HG03460 (cell line): ENCODE measurements around the gene KLK4.
"Not testable (repeated sequence)": the region's sequence is repeated elsewhere in the genome, so short reads cannot be mapped to it uniquely, and the experiment has no call there.

Source experiments
- ATAC-seq: cut with Tn5 transposase; IDR thresholded peaks from one replicate; pipeline ENCODE4 v1.9.1; 2021; ENCODE audit not compliant: unreplicated experiment

KLK4 gene

DNA sequence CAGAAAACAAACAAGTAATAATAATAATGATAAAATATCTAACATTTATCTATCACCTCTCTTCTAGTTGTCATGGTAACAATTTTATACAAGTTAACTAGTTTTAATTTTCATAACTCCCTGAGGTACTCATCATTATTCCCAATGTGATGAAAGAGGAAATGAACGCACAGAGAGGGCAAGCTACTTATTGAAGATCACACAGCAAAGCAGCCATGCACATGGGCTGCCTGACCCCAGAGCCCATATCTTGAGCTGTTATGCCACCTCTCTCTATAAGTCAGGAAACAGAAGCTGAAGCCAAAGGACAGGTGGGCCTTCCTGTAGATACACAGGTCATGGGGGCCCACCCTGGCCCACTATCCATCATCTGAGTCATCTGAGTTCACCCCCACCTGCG lies 4.9 kb upstream of the KLK4 start:
- no peak for ATAC-seq

DNA sequence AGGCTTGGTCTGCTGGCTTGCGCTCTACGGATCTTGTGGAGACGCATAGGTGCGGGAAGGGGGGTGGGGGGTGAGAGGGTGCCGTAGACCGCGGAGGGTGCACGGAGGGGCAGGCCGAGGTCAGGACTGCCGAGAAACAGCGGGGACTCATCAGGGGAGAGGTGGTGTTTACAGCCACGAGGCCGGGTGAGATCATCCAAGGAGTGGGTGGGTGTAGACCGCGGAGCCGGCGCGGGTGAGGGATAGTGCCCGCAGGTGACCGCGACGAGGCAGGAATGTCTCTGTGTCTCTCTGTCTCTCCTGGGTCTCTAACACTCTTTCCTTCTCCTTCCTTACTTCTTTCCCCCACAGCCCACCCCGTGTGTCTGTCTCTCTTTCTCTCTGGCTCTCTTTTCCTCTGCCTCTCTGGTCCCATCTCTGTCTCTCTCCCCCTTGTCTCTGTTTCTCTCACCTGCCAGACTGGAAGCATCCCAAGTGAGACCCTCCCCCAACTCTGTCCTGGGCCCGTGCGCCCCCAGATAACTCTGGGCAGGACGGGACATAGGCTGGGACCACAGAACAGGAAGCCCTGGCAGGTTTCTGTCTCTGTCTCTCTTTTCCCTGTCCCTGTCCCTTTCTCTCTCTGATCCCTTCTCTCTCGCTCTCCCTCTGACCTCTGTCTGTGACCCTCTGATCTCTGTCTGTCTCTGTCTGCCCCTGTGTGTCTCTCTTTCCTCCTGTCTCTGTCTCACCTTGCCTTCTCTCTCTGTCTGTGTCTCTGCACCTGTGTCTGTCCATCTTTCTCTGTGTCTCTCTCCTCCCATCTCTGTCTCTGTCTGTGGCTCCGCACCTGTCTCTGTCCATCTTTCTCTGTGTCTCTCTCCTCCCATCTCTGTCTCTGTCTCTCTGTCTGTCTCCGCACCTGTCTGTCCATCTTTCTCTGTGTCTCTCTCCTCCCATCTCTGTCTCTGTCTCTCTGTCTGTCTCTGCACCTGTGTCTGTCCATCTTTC lies 1.8 kb upstream of the KLK4 start:
- no peak for ATAC-seq

DNA sequence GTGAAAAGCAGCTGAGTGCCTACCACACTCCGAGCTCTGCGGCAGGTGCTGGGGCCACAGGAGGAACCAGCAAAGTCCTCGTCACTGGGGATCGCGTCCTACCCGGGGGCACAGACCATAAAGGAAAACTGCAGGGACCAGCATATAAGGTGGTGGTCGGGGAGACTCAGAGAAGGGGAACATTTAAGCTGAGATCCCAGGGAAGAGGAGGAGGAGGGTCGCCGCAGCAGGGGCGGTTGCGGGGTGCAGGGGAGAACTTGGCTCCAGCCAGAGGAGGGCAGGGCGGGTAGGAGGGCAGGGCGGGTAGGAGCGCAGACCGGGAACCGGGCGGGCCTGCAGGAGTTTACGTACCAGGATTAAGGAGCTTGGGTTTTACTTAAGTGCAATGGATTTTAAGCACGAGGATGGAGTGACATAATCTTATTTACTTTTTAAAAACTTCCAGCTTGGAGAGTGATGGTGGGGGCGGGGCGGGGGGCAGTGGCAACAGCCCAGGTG lies 956 bp upstream of the KLK4 start:
- ATAC-seq: no peak

DNA sequence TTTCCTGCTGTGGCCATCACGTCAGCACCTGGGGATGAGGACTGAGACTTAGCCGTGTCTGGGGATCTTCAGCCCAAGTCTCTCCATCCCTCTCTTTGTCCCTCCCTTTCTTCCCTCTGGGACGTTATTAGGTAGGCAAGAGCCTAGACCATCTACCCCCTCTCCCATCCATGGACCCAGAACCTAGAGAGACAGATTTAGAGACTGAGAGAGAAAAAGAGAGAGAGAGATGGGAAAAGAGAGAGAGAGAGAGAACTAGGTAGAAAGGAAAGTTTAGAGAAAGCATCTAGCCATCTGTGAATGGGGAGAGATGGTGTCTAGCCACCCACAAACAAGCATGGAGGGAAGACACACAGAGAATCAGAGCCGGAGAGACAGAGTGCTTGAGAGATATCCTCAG lies 473 bp downstream of the KLK4 start:
- no peak for ATAC-seq

DNA sequence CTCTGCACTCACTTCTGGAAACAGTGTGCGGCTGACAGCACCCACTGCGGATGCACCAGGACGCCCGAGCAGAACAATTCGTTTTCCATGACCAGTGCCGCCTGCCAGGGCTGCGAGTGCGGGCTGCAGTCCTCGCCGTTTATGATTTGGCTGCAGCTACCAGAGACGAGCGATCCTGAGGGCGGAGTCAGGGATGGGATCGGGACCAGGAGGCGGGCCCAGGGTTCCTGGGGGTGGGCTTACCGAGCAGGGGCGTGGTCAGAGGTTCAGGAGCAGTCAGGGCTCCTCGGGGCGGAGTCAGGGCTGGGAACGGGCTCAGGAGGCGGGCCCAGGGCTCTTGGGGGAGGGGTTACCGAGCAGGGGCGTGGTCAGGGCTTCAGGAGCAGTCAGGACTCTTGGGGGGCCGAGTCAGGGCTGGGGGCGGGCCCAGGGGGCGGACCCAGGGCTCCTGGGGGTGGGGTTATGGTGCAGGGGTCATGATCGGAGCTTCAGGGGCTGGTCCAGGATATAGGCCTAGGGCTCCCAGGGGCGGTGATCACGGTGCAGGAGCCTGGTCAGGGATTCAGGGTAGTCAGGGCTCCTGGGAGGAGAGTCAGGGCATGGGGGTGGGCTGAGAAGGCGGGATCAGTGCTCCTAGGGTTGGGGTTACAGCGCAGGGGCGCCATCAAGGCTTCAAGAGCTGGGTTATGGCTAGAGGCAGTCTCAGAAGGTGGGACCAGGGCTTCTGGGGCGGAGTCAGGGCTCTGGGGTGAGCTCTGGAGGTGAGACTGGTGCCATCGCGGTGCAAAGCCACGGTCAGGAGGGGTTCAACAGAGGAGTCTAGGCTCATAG lies 1.7 kb downstream of the KLK4 start:
- ATAC-seq: no peak

DNA sequence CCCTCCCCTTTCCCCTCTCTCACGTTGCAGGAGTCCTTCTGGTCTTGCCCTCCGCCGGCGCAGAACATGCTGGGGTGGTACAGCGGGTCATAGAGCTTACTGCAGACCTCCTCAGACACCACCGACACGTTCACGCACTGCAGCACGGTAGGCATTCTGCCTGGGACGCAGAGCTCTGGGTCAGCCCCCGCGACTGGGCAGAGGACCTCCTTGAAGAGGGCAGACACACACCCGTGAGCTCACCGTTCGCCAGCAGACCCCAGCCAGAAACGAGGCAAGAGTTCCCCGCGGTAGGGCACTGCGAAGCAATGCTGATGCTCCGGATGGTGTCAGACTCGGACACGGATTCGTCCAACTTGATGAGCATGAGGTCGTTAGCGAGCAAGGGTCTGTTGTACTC lies 2.9 kb downstream of the KLK4 start:
- no peak for ATAC-seq

DNA sequence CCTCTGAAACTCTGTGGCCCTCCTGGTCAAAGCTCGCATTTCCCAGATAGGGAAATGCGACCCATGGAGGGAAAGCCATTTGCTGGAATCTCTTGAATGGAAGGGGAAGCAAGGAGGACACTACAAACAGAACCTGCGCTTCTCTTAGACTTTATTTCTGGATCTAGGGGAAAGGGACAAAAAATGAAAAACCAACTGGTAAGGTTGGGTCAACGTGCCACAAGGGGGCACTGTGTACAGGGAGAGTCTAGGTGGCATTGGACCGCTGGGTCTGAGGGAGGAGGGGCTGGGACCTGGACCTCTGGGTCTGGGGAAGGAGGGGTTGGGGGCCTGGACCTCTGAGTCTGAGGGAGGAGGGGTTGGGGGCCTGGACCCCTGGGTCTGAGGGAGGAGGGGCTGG lies 5.0 kb downstream of the KLK4 start:
- no peak for ATAC-seq

DNA sequence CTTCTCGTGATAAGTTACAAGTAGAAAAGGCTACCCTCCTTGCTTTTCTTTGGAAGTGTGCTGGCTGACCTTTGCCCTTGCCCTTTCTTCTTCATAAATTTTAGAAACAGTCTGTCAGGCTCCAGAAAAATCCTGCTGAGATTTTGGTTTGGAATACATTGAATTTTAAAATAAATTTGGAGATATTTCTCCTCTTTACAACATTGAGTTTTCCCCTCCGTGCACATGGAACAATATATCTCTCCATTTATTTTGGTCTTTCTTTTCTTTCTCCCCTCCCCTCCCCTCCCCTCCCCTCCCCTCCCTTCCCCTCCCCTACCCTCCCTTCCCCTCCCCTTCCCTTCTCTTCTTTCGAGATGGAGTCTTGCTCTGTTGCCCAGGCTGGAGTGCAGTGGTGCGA lies 8.6 kb downstream of the KLK4 start:
- no peak for ATAC-seq

DNA sequence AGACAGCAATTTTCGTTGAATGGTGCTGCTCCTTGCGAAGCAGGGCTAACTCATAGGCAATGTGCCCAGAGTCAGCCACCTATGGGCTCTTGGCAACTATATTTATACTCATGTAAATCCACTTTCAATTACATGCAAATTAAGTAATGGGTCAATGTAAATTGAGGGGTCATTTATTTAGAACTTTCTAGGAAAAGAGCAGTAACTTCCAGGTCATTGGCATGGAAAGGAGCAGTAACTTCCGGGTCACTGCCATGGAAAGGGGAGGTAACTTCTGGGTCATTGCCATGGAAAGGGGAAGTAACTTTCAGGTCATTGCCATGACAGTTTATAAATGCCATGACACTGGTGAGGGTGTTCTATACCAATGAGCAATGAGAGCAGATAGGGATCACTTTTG lies 11.6 kb downstream of the KLK4 start:
- ATAC-seq: no peak

DNA sequence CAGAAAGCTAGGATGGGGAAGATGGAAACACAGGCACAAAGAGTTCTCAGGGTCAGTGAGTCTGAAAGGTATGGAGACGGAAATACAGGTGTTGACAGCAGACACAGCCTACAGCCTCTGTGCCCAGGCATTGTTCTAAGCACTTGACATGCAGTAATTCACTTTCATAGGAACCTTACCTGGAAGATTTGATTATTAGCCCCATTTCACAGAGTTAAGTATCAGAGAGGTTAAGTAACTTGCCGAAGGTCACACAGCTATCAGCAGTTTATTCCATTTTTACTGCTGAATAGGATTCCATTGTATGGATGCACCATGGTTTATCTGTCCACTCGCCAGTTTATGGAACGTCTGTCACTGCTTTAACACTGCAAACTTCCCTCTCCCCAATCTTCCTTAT lies 13.2 kb downstream of the KLK4 start:
- ATAC-seq: no peak

DNA sequence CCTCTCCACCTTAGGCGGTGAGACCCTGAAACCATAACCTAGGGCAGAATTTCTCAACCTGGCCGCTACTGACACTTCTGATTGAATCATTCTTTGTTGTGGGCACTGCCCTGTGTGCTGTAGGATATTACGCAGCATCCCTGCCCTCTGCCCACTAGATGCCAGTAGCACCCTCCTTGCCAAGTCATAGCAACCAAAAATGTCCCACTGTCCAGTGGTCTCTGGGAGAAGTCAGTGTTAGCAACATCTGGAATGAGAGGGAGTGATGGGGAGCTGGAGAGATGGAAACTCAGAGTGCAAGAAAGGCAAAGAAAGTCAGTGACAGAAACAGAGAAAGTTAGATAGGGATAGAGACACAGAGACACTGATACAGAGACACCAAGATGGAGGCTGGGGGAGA lies 13.6 kb downstream of the KLK4 start:
- no peak for ATAC-seq

DNA sequence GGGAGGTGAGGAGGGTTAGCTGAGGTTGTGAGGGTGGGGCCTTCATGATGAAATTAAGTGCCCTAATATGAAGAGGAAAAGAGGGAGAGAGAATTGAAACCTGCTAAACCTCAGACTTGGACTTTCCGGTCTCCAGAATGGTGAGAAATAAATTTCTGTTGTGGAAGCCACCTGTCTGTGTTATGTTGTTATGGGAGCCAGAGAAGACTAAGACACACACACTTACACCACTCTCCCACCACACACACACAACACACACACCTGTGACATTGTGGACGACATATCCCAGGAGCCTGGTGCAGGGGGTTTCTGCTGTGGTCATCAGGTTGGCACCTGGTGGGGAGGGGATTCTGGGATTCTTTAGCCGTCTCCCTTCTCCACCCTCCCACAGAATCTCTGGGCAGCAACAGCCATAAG lies 14.0 kb downstream of the KLK4 start:
- ATAC-seq: no peak

DNA sequence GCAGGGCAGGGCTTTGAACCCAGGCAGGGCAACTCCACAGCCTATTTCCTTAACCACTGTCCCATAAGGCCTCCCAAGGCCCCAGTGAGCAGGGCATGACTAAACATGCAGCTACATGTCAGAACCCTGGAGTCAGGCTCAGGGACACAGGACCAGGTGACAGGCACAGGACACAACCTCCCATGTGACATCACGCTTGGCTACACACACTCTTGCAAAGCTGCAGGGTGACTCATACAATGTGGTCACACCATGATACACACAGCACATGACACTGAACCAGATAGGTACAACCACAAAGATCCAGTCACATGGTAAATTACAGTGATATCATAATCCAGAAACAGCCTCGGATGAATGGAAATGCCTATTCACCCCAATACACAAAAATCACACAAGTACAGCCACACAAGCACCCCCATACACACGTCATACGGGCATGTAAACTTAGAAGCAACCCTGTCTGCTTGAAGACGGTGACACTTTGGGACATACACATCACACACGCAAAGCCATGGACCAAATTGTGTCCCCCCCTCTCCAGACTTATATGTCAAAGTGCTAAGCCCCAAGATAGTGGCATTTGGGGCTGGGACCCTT lies 14.5 kb downstream of the KLK4 start:
- peak; percentile 82 for ATAC-seq

DNA sequence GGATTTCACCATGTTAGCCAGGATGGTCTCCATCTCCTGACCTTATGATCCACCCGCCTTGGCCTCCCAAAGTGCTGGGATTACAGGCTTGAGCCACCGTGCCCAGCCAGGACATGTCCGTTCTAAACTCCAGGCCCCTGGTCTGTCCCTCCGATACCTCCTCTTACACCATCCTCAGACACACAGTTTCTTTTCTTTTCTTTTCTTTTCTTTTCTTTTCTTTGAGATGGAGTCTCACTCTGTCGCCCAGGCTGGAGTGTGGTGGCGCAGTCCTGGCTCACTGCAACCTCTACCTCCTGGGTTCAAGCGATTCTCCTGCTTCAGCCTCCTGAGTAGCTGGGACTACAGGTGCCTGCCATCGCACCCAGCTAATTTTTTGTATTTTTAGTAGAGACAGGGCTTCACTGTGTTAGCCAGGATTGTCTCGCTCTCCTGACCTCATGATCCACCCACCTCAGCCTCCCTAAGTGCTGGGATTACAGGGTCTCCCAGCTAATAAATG lies 15.1 kb downstream of the KLK4 start:
- ATAC-seq: not testable (repeated sequence)

DNA sequence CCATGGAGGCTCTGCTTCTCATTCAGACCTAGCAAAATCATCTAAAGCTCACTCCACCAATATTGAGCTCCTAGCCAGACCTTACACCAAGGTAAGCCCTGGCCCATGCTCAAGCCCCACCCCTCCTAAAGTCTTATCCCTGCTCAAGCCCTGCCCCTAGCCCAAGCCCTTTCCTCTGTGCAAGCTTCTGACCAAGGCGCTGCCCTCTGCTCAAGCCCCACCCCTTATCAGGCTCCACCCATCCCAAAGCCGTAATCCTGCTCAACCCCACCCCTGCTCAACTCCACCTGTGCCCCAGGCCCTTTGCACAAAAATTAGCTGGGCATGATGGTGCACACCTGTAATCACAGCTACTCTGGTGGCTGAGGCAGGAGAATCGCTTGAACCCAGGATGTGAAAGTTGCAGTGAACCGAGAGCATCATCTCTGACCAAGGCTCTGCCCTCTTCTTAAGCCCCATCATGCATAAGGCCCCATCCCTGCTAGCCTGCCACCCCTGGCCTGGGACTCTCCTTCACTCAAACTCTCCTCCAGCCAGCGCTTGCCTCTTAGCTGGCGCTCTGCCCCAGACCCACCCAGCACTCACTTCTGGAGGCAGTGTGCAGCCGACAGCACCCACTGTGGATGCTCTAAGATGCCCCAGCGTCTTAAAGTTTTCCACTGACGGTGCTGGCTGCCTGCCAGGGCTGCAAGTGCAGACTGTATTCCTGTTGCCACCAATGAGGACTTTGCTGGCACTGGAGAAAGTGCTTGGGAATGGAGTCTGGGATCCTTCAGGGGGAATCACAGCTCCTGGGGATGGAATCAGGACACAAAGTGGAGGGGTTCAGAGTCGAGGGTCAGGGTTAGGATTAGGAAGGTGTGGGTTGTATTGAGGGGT lies 16.5 kb downstream of the KLK4 start:
- ATAC-seq: no peak

DNA sequence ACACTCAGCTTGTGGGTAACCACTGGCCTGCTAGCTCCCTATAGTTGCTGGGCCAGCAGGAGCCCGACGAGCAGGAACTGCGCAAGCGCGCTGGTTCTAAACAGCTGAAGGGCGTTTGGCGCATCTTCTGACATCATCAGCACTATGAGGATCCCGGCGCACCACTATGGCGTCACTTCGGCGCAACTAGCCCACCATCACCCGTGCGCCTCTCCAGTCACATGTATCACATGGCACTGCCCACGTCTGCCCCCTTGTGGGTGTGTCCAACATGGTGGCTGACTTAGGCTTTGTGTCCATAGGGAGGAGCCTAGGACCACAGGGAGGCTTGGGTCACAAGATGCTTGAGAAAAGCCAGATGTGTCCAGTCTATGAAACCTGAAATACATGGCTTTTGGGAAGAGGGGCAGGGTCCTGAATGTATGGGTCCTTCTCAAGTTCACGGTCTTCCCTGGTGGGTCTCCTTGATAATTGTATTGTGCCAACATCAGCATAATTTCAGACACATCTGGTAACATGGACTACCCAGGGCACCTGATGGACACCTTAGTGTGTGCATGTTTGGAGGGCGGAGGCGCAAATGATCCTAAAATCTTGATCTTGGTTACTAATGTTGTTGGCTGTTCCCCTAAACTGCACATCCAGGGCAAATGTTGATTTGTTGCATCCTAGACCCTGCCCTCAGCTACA lies 18.0 kb downstream of the KLK4 start:
- no peak for ATAC-seq

DNA sequence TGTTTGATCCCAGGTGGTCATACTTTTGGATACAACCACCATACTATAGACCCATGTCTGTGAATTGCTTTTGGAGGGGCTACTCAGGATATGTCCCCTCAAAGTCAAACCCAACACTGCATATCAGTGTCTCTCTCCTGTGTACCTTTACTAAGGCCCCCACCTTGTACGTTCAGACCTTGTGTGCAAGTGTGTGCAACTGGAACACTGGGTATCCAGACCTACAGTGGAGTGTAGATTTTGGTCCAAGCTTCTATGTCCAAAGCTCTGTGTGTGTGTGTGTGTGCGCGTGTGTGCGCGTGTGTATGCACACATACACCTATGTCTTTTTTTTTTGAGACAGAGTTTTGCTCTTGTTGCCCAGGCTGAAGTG lies 20.0 kb downstream of the KLK4 start:
- no peak for ATAC-seq

DNA sequence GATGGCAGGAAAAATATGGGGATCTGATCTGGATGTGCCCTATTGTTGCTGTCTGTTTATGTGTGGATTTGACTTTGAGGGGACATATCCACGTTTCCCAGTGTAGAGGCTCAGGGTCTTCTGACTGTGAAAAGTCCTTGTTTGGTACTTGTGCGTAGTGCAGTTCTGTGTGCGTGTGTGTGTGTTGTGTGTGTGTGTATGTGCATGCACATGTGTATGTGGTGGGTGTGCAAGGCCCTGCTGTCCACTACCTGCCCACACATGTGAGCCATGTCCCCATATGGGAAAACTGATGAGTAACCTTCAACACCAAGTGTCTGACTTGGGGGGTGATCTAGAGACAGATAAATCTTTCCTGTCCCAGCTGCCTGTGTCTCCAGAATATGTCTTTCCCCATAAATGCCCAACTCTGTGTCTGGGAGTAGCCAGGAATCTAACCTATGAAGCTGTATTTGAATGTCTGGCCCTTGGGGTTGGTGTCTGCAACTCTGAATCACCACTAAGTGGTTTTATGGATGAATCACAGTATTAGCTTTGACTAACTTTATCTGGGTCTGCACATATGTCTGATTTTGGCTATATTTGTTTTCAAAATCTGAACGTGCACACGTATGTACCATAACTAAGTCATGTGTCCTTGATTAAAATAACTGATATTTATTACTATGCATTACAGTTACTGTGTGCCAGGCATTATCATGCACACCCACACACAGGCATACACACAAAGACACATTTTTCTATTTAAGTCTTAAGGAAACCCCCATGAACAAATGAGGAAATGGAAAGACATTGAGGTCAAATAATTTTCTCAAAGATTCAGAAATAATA lies 20.6 kb downstream of the KLK4 start:
- no peak for ATAC-seq

DNA sequence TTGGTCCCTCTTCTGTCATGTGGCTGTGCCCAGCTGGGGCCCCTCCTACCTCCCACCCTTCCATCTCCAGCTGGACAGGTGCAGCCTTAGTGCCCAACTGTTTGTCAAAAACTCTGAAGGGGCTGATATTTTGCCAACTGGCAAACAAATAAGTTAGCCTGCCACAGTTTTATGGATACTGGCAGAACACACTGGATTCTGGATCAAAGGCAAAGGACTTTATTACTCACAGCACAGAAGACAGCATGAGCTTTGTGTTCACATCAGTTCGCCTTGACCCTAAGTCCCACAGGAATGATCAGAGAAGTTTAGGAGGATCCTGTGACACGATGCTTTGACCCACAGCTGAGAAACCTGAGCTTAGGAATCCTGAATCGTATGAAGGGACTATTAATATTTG lies 21.6 kb downstream of the KLK4 start:
- ATAC-seq: no peak
